ENCODE measurements around the gene DLG2. TPM values are rescaled to one million over a fixed set of nuclear protein-coding genes. Genes with fewer than 3 reads are reported as not detected.
A peak's percentile ranks its signal among the peaks of the same experiment; 100 is the strongest.
"Not testable (repeated sequence)": the region's sequence is repeated elsewhere in the genome, so short reads cannot be mapped to it uniquely, and the experiment has no call there.

Gene DLG2
- total RNA-seq, 1 experiment from 2014 or later: 0.17 TPM

DNA sequence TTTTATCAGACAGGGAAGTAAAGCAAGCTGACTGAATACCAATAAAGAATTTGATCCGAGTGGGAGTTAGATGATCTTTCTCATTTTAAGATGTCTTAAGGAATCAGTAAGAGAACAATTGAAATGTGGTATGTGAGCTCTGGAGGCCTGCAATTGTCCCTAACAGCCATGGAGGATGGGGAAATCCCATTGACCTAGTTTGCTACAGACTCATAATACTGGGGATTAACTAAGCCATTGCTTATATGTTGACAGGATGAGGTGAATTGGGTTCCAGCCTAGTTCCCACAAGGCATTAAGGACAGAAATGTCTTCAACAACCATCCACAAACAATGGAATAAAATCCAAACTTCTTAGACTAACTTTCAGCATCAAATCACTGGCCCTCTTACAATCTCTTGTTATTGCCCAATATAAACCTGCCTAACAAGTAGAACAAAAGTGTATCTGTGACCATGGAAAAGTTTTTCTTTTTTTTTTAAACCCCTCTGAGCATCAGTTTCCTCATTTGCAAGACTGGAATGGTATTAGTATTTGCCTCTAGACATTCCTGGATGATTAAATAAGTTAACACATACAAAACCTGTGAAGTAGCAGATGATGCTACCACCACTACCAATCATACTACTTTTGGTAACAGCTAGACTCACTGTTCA is 773.2 kb downstream of the DLG2 start:
- DNase-seq (ENCODE audit: low read depth): no peak

DNA sequence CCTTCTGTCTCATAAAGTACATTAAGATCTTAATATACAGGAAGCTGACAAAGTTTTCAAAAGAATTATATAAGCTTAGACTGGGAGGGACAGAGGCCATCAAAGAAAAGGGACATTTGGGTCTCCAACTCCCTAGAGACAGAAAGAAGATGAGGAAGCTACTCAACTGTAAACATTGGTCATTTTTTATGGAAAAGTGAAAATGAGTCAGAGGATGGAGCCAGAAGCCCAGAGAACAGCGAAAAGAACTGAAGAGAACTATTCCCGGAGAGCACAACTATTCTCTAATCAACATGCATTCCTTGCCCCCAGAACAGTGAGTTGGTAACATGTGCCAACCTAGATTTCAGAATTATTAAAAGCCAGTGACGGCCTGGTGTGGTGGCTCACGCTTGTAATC is 779.3 kb downstream of the DLG2 start:
- DNase-seq (ENCODE audit: low read depth): no peak

GRCh38 chr11:84840201-84840600 is 786.9 kb downstream of the DLG2 start:
- DNase-seq (ENCODE audit: low read depth): not testable (repeated sequence)

GRCh38 chr11:84837402-84838069 is 789.6 kb downstream of the DLG2 start:
- no peak for DNase-seq (ENCODE audit: low read depth)

DNA sequence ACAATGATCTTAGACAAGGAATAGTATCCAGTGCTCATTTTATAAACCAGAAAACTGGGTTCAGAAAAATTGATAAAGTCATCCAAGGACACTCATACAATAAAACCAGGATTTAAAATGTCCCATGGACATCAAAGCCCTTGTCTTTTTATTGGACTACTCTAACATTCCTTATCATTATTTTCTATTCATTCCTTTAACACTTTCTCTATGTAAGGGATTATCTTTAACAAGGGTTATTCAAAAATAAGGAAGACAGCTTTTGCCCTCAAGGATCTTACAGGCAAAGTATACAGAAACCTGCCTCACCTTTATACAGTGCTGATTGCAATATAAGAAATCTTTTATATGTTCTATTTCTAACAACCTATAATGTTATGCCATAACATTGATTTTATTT is 790.8 kb downstream of the DLG2 start:
- no peak for DNase-seq (ENCODE audit: low read depth)

DNA sequence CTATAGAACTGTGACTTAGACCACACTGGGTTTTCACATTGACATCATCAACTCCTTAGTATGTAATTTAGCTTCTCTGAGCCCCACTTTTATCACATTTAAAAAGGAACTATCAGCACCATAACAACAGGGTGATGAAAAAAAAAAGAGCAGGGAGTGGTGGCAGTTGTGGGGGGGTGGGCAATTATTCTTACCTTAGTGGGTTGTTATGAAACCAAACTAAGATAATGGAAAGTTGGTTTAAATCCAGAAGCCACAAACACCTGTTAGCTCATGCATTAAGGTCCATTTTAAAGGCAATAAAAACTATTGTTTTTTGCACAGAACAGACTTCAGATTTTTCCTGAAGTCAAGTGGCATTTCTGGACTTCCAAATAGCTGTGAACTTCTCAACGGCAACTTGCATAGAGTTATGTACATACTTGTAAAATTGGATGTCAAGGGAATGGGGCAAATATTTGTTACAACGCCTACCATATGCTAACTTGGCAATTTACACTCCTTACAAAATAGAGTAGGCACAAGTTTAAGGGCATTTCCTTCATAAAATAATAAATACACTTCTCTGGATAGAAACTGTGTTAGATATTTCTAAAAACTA is 793.6 kb downstream of the DLG2 start:
- DNase-seq (ENCODE audit: low read depth): no peak

DNA sequence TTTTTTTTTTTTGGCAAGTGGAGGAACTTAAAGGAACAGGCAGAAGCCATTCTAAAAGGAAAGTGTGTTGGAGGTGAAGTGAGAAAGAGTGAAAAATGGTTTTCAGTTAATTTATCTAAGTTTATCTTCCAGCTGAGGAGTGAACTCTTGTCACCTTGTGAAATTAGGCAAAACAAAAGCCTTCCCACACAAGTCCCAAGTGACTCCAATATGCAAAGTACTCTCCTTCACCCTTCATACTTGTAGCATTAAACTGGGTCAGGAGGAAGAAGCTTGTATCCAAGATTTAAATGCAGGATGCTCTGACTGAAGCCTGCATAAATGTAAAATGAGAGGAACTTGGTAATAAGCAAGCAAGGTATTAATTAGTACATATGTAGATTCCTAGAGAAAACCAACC is 796.8 kb downstream of the DLG2 start:
- DNase-seq (ENCODE audit: low read depth): no peak

- DNase-seq (ENCODE audit: low read depth): no peak
Measured at GRCh38 chr11:84829162-84829561, 798.0 kb downstream of the DLG2 start.

DNA sequence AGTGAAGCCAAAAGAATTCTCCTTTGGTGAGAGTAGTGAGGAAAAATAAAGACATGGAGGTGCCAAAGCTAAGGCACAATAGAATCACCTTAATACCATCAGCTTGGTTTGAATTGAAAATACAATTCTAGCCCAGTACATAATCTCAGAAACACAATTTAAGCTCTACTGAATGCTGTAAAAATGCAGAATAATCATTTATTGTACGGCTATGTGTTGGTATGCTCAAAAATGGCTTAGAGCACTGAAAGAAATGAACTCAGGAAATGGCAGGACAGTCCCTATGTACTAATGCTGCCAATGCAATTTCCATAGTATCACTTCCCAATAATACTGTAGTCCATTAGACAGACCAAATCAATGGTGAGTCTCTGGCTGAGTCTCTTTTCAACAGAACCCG is 798.5 kb downstream of the DLG2 start:
- DNase-seq (ENCODE audit: low read depth): no peak

- DNase-seq (ENCODE audit: low read depth): no peak
Measured at GRCh38 chr11:84825106-84825660, 802.0 kb downstream of the DLG2 start.

DNA sequence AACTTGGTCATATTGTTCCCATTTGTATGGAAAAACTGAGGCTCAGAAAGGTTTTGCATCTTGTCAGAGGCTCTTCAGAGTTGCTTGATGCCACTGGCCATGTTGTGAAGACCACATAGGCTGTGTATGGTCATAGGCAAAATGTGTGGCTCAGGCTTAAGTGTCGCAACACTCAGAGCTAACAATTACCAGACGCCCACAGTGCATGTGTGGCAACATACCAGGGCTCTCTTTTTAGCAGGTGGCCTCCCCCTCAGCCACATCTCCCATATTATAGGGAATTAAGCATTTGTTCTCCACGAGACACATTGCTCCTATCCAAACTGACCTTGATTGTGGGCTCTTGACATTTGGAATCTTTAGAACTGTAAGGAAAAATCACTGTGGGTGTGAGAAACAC is 802.5 kb downstream of the DLG2 start:
- no peak for DNase-seq (ENCODE audit: low read depth)

DNA sequence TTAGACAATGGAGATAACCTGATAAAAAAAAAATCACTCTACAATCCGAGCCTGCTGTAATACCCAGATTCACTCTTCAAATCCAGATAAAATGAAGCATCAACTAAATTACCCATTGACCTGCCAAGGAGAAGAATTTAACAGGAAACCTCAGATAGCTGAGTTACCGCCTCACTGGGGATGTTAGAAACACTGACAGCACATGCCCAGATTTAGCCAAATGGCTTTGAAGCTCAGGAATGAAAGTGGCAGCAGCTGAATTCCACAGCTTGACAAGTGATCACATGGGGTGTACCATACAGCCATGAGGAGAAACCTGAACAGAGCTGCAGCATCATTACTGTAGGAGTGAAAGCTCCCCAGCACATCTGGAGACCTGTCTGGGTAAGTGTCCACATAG is 807.6 kb downstream of the DLG2 start:
- peak; percentile 2 for DNase-seq (ENCODE audit: low read depth)

GRCh38 chr11:84819128-84819527 is 808.0 kb downstream of the DLG2 start:
- no peak for DNase-seq (ENCODE audit: low read depth)

GRCh38 chr11:84817998-84818397 is 809.1 kb downstream of the DLG2 start:
- no peak for DNase-seq (ENCODE audit: low read depth)

DNA sequence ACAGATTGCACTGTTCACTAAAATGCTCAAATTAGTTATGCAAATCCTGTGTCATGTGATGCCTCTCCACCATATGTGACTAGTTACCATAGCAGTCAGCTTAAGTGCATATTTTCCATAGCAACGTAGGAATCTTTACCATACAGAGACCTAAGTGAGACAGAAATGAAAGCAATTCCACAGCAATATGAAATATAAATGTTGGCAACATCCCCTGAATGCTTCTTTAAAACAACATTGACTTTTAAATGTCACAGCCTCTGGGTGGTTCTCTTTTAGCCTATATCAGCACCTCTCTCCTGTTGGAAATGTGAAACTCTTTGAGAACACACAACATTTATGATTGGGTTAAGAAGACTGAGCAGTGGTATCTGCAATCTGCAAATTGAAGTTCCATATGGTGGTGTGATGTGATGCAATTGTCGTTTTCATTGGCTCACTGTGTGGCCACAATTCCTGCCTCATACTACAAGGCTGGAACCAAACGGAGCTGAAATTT is 814.6 kb downstream of the DLG2 start:
- no peak for DNase-seq (ENCODE audit: low read depth)

DNA sequence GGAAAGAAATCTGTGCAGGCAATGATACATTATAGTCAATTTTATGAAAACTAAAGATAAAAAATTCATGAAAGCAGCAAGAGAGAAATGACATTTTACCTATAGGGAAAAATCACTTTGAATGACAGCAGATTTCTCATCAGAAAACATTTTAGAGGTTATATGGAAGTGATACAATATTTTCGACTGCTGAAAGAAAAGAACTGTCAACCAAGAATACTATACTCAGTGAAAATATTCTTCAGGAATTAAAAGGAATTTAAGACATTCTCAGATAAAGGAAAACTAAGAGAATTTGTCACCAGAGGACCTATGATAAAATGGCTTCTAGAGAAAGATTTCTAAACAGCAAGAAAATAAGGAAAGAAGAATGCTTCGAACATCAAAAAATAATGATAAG is 820.8 kb downstream of the DLG2 start:
- DNase-seq (ENCODE audit: low read depth): no peak

GRCh38 chr11:84804041-84804440 is 823.1 kb downstream of the DLG2 start:
- DNase-seq (ENCODE audit: low read depth): no peak

DNA sequence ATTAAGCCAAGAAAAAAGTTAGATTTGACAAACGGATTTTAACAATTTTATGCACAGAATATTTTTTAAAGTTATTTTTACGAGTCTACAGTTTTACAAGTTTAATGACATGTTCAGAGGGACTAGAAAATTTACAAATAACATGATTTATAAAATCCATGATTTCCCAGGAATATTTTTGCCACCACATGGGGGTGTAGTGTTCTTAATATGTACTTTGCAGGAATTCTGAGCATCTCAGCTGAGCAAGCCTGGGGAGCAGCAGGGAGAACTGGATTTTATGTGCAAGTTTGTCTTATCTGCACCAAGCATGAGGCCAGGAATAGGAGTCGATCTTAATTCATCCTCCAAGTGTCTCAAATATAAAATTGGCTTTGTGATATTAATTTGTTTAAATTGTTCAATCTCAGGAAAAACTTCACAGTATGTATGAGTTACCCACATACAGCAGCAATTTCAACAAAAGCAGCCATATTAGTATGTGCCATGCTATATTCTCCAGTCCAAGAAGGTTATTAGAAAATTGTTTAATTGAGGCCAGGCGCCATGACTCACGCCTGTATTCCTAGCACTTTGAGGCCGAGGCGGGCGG is 826.3 kb downstream of the DLG2 start:
- DNase-seq (ENCODE audit: low read depth): peak; percentile 16

DNA sequence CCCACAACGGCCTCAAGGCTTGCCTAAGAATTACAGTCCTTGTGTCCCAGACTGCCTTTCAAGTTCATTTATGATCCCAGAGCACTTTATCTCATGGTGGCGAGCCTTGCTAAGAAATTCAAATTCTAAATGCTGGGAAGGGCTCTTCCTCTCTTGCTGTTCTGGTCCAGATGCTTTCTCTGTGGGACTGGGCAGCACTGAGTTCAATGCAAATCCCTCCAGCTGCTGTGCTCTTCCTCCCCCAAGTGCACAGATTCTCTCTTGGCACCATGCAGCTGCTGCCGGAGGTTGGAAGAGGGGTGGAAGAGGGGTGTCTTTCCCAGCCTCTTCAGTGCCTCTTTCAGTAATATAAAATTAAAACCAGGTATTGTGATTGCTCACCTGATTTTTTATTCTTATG is 828.0 kb downstream of the DLG2 start:
- no peak for DNase-seq (ENCODE audit: low read depth)

- no peak for DNase-seq (ENCODE audit: low read depth)
Measured at GRCh38 chr11:84795698-84796097, 831.4 kb downstream of the DLG2 start.

DNA sequence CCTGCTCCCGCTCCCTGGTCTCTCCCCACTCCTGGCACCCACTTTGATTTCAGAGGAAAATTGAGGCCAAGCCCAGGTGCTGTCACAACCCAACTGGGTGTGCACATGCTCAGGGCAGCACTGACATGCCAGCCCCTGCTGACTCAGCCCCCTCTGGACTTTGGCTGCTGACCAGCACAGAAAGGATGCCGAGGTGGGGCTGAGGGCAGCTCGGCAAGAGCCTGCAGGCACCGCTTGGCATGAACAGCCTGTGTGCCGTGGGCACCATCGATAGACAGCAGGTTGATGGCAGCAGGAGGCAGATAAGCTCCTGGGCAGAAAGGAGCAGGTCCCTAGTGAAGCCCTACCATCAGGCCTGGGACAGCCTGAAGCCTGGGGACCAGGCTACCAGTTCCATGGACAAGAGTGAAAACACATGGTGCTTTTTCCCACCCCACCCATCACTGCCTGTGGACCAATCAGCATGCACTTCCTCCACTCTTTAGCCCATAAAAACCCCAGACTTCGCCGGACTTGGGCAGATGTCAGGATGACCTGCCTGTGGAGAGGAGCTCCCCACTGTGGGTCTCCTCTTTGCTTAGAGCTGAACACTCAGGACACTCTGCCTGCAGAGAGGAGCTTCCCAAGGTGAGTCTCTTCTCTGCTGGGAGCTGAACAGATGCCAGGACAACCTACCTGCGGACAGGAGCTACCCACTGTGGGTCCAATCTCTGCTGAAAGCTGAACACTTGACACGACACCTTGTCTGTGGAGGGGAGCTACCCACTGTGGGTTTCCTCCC is 832.3 kb downstream of the DLG2 start:
- no peak for DNase-seq (ENCODE audit: low read depth)

All from LHCN-M2 (cell line).